ENCODE measurements around the gene HTRA3. TPM values are rescaled to one million over a fixed set of nuclear protein-coding genes. Genes with fewer than 3 reads are reported as not detected.

HTRA3 gene
- total and polyA plus RNA-seq, 3 donors from 2014 or later, result 6.1 to 17.3 (median 12.2) TPM

- Histone ChIP-seq H3K4me1 (peaks cover 26% of the 10 kb centered on the region), H3K27me3 (no peaks in the 10 kb centered on the region), H3K4me3 (peak overlapping the region; percentile 45 to 58), H3K27ac (peak overlapping the region in 1 of 2 donors; percentile 13), H3K9me3 (no peaks in the 10 kb centered on the region), H3K36me3 (ENCODE audit: low read depth, missing control alignments) (no peaks in the 10 kb centered on the region)
- TF ChIP-seq POLR2A (IDR thresholded peaks at IDR 0.05), result no peak
- no peak for TF ChIP-seq CTCF (IDR thresholded peaks at IDR 0.05)
- intact Hi-C loops (cut with DNase I; ENCODE audit: low total_unique reads), result no loop called here
- no peak for DNase-seq
- WGBS, 2 donors, result 34 to 44% methylated on average over 4 to 10 of the region's 11 CpGs
Observed at GRCh38 chr4:8270418-8270771, 841 bp downstream of the HTRA3 start.

GRCh38 chr4:8270912-8271815, 1.6 kb downstream of the HTRA3 start:
- Histone ChIP-seq H3K9me3 (no peaks in the 10 kb centered on the region), H3K27ac (peak overlapping the region in 1 of 2 donors; percentile 24), H3K4me3 (peak overlapping the region in 1 of 2 donors; percentile 45), H3K27me3 (no peaks in the 10 kb centered on the region), H3K36me3 (ENCODE audit: low read depth, missing control alignments) (no peaks in the 10 kb centered on the region), H3K4me1 (peaks cover 28% of the 10 kb centered on the region)
- no peak for DNase-seq
- TF ChIP-seq POLR2A (IDR thresholded peaks at IDR 0.05) (no peak), CTCF (IDR thresholded peaks at IDR 0.05) (no peak)
- WGBS, 2 donors, result 63 to 74% methylated on average over 27 of the region's 27 CpGs
- intact Hi-C loops (cut with DNase I; ENCODE audit: low total_unique reads), result no loop called here

GRCh38 chr4:8271821-8272220, 2.3 kb downstream of the HTRA3 start:
- H3K9me3 ChIP-seq, result no peaks in the 10 kb centered on the region
- intact Hi-C loops (cut with DNase I; ENCODE audit: low total_unique reads), result no loop called here
- H3K4me3 ChIP-seq, result no peak overlapping the region
- no peak for DNase-seq
- no peak overlapping the region for H3K27ac ChIP-seq
- H3K36me3 ChIP-seq (ENCODE audit: low read depth, missing control alignments), result no peaks in the 10 kb centered on the region
- H3K27me3 ChIP-seq, result no peaks in the 10 kb centered on the region
- TF ChIP-seq CTCF (IDR thresholded peaks at IDR 0.05), result no peak
- TF ChIP-seq POLR2A (IDR thresholded peaks at IDR 0.05), result no peak
- WGBS, 2 donors, result 92% methylated on average over 10 of the region's 10 CpGs; no CpG with 5 or more reads in 1 of the 2 donors
- peaks cover 27% of the 10 kb centered on the region for H3K4me1 ChIP-seq

- intact Hi-C loops (cut with DNase I; ENCODE audit: low total_unique reads), result no loop called here
- TF ChIP-seq POLR2A (IDR thresholded peaks at IDR 0.05), result no peak
- no peak for TF ChIP-seq CTCF (IDR thresholded peaks at IDR 0.05)
- Histone ChIP-seq H3K27ac (no peak overlapping the region), H3K4me1 (peaks cover 20% of the 10 kb centered on the region), H3K27me3 (no peaks in the 10 kb centered on the region), H3K36me3 (ENCODE audit: low read depth, missing control alignments) (no peaks in the 10 kb centered on the region), H3K9me3 (no peaks in the 10 kb centered on the region), H3K4me3 (no peak overlapping the region)
- WGBS, 2 donors, result 62 to 72% methylated on average over 9 to 30 of the region's 30 CpGs
- DNase-seq, result no peak
Observed at GRCh38 chr4:8272472-8273428, 3.2 kb downstream of the HTRA3 start.
